ENCODE results near the gene PSME1. TPM values are rescaled to one million over a fixed set of nuclear protein-coding genes. Genes with fewer than 3 reads are reported as not detected.

PSME1 gene
- polyA plus RNA-seq, 1 donor = 324 TPM

DNA sequence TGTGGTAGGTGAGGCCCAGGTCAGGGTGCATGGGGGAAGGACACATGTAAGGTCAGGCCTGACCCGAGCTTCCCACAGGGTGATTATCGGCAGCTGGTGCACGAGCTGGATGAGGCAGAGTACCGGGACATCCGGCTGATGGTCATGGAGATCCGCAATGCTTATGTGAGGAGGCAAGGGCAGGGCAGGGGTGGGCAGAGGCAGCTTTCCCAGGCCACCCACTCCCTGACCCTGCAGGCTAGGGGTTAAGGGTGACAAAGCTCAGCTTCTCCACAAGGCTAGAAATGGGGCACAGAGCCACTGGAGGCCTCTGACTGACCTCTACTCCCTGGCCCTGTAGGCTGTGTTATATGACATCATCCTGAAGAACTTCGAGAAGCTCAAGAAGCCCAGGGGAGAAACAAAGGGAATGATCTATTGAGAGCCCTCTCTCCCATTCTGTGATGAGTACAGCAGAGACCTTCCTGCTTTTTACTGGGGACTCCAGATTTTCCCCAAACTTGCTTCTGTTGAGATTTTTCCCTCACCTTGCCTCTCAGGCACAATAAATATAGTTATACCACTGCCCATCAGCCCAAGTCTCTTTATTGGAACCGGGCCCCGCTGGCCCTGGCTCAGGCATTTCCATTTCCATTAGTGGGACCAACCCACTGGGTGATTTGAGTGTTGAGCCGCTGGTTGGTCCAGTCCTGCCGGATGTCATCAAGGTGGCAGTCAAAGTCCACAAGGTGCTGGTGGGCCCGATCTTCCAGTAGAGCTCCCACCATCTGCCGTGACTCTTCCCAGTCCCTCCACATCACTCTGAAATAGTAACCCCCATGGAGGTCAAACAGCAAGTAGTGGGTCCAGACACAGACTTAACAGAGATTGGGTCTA lies 2.6 kb downstream of the PSME1 start:
- H3K9me3 ChIP-seq (ENCODE audit: control insufficient read depth, low read depth, low read length) = no peaks in the 10 kb centered on the region
- no peaks in the 10 kb centered on the region for H3K27me3 ChIP-seq (ENCODE audit: control insufficient read depth, insufficient read depth, low read length)
- H3K4me3 ChIP-seq (ENCODE audit: low read length) = no peak overlapping the region
- peaks cover 32% of the 10 kb centered on the region for H3K36me3 ChIP-seq (ENCODE audit: control insufficient read depth, insufficient read depth, low read length)
- DNase-seq = no peak
- no CpG with 5 or more reads among the region's 13 CpGs for WGBS (ENCODE audit: insufficient coverage, low lambda C conversion rate)
- H3K27ac ChIP-seq (ENCODE audit: low read length) = no peak overlapping the region
- H3K4me1 ChIP-seq (ENCODE audit: control insufficient read depth, insufficient read depth, low read length) = peaks cover 48% of the 10 kb centered on the region

DNA sequence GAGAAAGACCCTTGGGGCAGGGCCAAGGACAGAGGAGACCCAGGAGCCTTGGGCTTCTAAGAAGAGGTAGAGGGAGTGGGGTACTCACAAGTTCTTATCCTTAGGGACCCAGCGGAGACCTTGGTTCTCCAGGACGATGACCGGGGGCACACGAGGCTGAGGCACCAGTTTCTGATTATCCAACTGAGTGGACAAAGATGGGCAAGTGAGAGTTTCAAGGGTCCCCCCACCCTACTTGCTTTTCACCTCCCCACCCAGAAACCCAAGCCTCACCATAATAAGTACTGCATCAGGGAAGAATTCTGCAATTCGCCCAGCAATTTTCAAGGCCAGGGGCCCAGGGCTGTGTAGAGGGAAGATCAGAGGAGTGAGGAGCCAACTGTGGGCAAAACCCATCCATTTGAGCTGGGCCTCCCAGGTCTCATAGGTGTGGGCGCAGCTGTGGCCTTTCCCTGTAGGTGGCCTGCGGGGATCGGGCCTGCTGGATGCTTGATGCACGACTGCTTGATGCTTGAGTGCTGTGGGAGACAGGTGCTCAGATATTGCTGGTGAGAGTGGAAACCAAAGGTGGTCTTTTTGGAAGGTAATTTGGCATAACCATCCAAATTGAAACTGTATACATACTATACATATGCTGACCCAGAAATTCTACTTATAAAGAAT lies 3.4 kb downstream of the PSME1 start:
- no peak overlapping the region for H3K4me3 ChIP-seq (ENCODE audit: low read length)

GRCh38 chr14:24141097-24141880 lies 5.3 kb downstream of the PSME1 start, which contains the start of gene EMC9:
EMC9 (minus strand) TSS chr14:24141591; CDS start chr14:24141304, 287 bp downstream.
- H3K27ac ChIP-seq (ENCODE audit: low read length) = peak within 1 kb of the TSS; percentile 95
- H3K36me3 ChIP-seq (ENCODE audit: control insufficient read depth, insufficient read depth, low read length) = peaks cover 40% of the 10 kb centered on the region
- peaks cover 62% of the 10 kb centered on the region for H3K4me1 ChIP-seq (ENCODE audit: control insufficient read depth, insufficient read depth, low read length)
- DNase-seq = peak; percentile 99 to 100
- WGBS (ENCODE audit: insufficient coverage, low lambda C conversion rate) = no CpG with 5 or more reads among the region's 65 CpGs
- H3K9me3 ChIP-seq (ENCODE audit: control insufficient read depth, low read depth, low read length) = no peaks in the 10 kb centered on the region
- H3K4me3 ChIP-seq (ENCODE audit: low read length) = peak within 1 kb of the TSS; percentile 91
- no peaks in the 10 kb centered on the region for H3K27me3 ChIP-seq (ENCODE audit: control insufficient read depth, insufficient read depth, low read length)

More for the DNA sequence above, 3.4 kb downstream of the PSME1 start:
- peaks cover 52% of the 10 kb centered on the region for H3K4me1 ChIP-seq (ENCODE audit: control insufficient read depth, insufficient read depth, low read length)
- no peak for DNase-seq
- H3K9me3 ChIP-seq (ENCODE audit: control insufficient read depth, low read depth, low read length) = no peaks in the 10 kb centered on the region
- H3K36me3 ChIP-seq (ENCODE audit: control insufficient read depth, insufficient read depth, low read length) = peaks cover 38% of the 10 kb centered on the region
- WGBS (ENCODE audit: insufficient coverage, low lambda C conversion rate) = no CpG with 5 or more reads among the region's 9 CpGs
- no peaks in the 10 kb centered on the region for H3K27me3 ChIP-seq (ENCODE audit: control insufficient read depth, insufficient read depth, low read length)
- H3K27ac ChIP-seq (ENCODE audit: low read length) = no peak overlapping the region

DNA sequence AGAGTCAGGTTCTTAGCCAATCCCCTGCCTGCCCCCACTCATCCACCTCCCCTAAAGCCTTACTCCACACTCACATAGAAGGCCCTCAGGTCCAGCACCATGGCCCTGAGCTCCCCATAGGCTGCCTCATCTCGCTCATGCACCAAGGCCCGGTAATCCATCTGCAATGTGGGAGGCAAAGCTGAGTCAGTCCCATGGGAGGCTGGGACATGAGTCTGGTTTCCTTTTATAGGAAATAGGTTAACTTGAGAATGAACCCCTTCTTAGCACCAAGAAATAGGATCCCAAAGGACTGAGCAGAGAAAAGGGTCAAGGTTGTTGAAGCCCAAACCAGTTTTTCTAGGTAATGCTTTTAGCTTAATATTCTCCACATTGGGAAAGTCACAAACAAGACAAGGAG lies 7.5 kb downstream of the PSME1 start:
- Histone ChIP-seq H3K4me3 (ENCODE audit: low read length) (no peak overlapping the region), H3K36me3 (ENCODE audit: control insufficient read depth, insufficient read depth, low read length) (peaks cover 28% of the 10 kb centered on the region), H3K27ac (ENCODE audit: low read length) (no peak overlapping the region), H3K4me1 (ENCODE audit: control insufficient read depth, insufficient read depth, low read length) (peaks cover 52% of the 10 kb centered on the region), H3K27me3 (ENCODE audit: control insufficient read depth, insufficient read depth, low read length) (no peaks in the 10 kb centered on the region), H3K9me3 (ENCODE audit: control insufficient read depth, low read depth, low read length) (no peaks in the 10 kb centered on the region)
- no peak for DNase-seq
- no CpG with 5 or more reads among the region's 2 CpGs for WGBS (ENCODE audit: insufficient coverage, low lambda C conversion rate)

DNA sequence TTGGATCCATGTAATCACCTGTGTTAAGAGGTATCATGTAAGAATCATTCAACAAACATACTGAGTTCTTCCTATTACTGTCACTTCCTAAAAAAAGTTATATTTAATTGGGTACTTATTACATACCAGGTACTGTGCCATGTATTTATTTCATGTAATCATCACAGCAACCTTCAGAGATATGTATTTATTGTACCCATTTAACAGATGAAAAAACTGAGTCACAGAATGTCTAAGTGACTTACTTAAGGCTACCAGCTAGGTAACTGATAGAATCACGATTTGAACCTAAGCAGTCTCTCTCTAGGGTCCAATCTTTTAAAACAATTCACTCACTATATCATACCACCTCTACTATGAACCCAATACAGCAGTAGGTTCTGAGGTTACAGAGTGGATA lies 8.5 kb downstream of the PSME1 start:
- Histone ChIP-seq H3K4me3 (ENCODE audit: low read length) (no peak overlapping the region), H3K36me3 (ENCODE audit: control insufficient read depth, insufficient read depth, low read length) (peaks cover 26% of the 10 kb centered on the region), H3K9me3 (ENCODE audit: control insufficient read depth, low read depth, low read length) (no peaks in the 10 kb centered on the region), H3K27ac (ENCODE audit: low read length) (no peak overlapping the region), H3K27me3 (ENCODE audit: control insufficient read depth, insufficient read depth, low read length) (no peaks in the 10 kb centered on the region), H3K4me1 (ENCODE audit: control insufficient read depth, insufficient read depth, low read length) (peaks cover 46% of the 10 kb centered on the region)
- no peak for DNase-seq
- WGBS (ENCODE audit: insufficient coverage, low lambda C conversion rate) = no CpG with 5 or more reads among the region's 1 CpG

GRCh38 chr14:24145219-24145618 lies 9.2 kb downstream of the PSME1 start:
- Histone ChIP-seq H3K4me3 (ENCODE audit: low read length) (peak overlapping the region; percentile 83), H3K9me3 (ENCODE audit: control insufficient read depth, low read depth, low read length) (no peaks in the 10 kb centered on the region), H3K27ac (ENCODE audit: low read length) (peak overlapping the region; percentile 88), H3K27me3 (ENCODE audit: control insufficient read depth, insufficient read depth, low read length) (no peaks in the 10 kb centered on the region), H3K4me1 (ENCODE audit: control insufficient read depth, insufficient read depth, low read length) (peaks cover 43% of the 10 kb centered on the region), H3K36me3 (ENCODE audit: control insufficient read depth, insufficient read depth, low read length) (peaks cover 30% of the 10 kb centered on the region)
- no peak for DNase-seq
- no CpG with 5 or more reads among the region's 2 CpGs for WGBS (ENCODE audit: insufficient coverage, low lambda C conversion rate)

DNA sequence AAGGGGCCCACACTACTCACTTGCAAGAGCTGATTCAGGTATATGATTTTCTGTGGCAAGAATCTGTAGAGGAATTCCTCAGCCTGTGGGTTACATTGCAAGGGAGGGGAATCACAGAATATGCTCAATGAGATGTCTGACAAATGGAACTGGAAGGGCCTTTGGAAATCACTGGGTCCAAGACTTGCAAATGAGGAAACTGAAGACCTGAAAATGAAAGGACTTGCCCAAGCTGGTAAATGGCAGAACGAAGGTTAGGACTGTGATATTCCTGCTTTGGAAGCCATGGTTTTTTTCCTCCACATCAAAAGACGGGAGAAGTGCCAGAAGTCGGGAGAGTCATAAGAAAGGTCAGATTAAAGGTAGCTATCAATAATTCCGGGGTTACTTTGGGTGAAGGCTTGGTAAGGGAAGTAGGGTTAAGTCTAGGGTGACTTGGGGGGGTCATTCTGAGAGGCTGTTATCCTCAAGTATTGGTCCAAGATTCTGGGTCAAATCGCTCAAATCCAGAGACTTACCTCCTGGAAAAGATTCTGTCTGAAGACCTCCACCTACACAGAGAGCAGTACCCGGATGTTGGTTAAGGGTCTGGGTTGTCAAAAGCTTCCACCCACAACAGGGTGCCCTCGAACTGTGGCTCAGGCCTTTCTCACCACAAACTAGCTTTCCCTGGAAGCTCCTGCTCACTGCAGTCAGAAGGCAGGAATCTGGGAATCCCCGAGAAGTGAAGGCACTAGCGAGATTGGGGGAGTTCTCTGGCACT lies 9.9 kb downstream of the PSME1 start:
- no peaks in the 10 kb centered on the region for H3K9me3 ChIP-seq (ENCODE audit: control insufficient read depth, low read depth, low read length)
- peaks cover 43% of the 10 kb centered on the region for H3K4me1 ChIP-seq (ENCODE audit: control insufficient read depth, insufficient read depth, low read length)
- WGBS (ENCODE audit: insufficient coverage, low lambda C conversion rate) = no CpG with 5 or more reads among the region's 9 CpGs
- H3K36me3 ChIP-seq (ENCODE audit: control insufficient read depth, insufficient read depth, low read length) = peaks cover 37% of the 10 kb centered on the region
- DNase-seq = no peak
- no peaks in the 10 kb centered on the region for H3K27me3 ChIP-seq (ENCODE audit: control insufficient read depth, insufficient read depth, low read length)
- H3K27ac ChIP-seq (ENCODE audit: low read length) = peak overlapping the region; percentile 88
- peak overlapping the region; percentile 83 for H3K4me3 ChIP-seq (ENCODE audit: low read length)

GRCh38 chr14:24146453-24146977 lies 10.5 kb downstream of the PSME1 start, which contains the start of gene PSME2:
PSME2 (minus strand) TSS chr14:24146610; CDS start chr14:24146581, 29 bp downstream.
- Histone ChIP-seq H3K36me3 (ENCODE audit: control insufficient read depth, insufficient read depth, low read length) (peaks cover 43% of the 10 kb centered on the region), H3K4me1 (ENCODE audit: control insufficient read depth, insufficient read depth, low read length) (peaks cover 43% of the 10 kb centered on the region), H3K27me3 (ENCODE audit: control insufficient read depth, insufficient read depth, low read length) (no peaks in the 10 kb centered on the region), H3K4me3 (ENCODE audit: low read length) (peak within 1 kb of the TSS; percentile 83), H3K9me3 (ENCODE audit: control insufficient read depth, low read depth, low read length) (no peaks in the 10 kb centered on the region), H3K27ac (ENCODE audit: low read length) (peak within 1 kb of the TSS; percentile 88)
- DNase-seq = peak; percentile 97 to 99
- WGBS (ENCODE audit: insufficient coverage, low lambda C conversion rate) = 0% methylated on average over 3 of the region's 25 CpGs

DNA sequence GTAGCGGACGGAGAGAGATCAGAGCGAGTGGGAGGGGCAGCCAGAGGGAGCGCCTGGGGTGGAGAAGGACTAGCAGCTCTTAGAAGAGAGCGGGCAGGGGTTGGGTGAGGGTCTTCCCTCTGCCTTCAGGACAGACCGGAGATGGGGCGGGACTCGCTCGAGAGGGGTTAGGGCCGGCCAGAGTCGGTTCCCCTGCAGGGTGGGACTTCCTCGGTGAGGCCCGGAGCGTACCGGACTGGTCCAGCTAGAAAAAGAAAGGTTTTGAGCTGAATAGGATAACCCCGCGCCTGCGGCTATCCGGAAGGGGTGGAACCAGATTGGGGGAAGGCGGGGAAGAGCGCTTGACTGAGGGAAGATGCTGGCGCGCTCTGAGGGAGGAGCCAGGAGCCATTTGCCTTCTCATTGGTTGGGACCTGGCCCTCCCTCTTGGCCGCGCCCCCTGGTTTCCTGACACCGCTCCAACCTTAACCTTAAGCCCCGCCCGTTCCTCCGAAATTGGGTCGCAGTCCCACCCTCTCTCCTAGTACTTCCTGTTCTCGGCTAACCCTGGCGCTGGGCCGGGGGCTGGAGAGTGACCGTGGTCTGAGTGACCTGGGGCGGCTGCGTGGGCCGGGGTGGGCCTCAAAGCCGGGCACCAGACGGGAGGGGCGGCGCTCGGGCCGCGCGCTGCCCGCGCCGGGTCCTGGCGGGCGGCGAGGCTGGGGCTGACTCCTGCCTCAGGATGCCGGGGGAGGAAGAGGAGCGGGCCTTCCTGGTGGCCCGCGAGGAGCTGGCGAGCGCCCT lies 11.2 kb downstream of the PSME1 start, which contains the start of gene RNF31:
Gene RNF31 (plus strand): TSS at position 521 of the 783 bp plus-strand sequence. CDS start 201 bp downstream, at position 722.
- H3K4me1 ChIP-seq (ENCODE audit: control insufficient read depth, insufficient read depth, low read length) = peaks cover 42% of the 10 kb centered on the region
- peak within 1 kb of the TSS; percentile 88 for H3K27ac ChIP-seq (ENCODE audit: low read length)
- peak within 1 kb of the TSS; percentile 83 for H3K4me3 ChIP-seq (ENCODE audit: low read length)
- DNase-seq = peak; percentile 97 to 98
- no peaks in the 10 kb centered on the region for H3K9me3 ChIP-seq (ENCODE audit: control insufficient read depth, low read depth, low read length)
- H3K27me3 ChIP-seq (ENCODE audit: control insufficient read depth, insufficient read depth, low read length) = no peaks in the 10 kb centered on the region
- no CpG with 5 or more reads among the region's 57 CpGs for WGBS (ENCODE audit: insufficient coverage, low lambda C conversion rate)
- peaks cover 50% of the 10 kb centered on the region for H3K36me3 ChIP-seq (ENCODE audit: control insufficient read depth, insufficient read depth, low read length)

Data from large intestine (tissue), 3 donors.